Keratinocyte (primary cell): Measurements from ENCODE around the gene SFMBT2.

Experiments used
- CTCF ChIP-seq, 3 experiments: IDR thresholded peaks in 1 of 3; conservative IDR thresholded peaks in 1 of 3; optimal IDR thresholded peaks in 1 of 3; 2 replicates in 2 of 3; 3 replicates in 1 of 3; pipeline versions ENCODE3 to v1.5.1; 2011; ENCODE audit warnings: low read length in 3 of 3, mild to moderate bottlenecking in 3 of 3, moderate library complexity in 2 of 3, control low read depth in 1 of 3, inconsistent platforms in 1 of 3; ENCODE audit not compliant: insufficient read depth in 2 of 3; ENCODE audit errors: extremely low read depth in 1 of 3
- EZH2 ChIP-seq: IDR thresholded peaks from one replicate; pipeline ENCODE4 v1.6.1; 2012; ENCODE audit warnings: inconsistent platforms, mild to moderate bottlenecking, low read length, moderate library complexity

- TF ChIP-seq CTCF (optimal IDR thresholded peaks at IDR 0.05 in 1 of 3, IDR thresholded peaks at IDR 0.05 in 1 of 3, conservative IDR thresholded peaks at IDR 0.05 in 1 of 3; ENCODE audit: extremely low read depth in 1 of 3, insufficient read depth in 2 of 3, low read length in 3 of 3) (no peak), EZH2 (no peak)
Observed at GRCh38 chr10:7243139-7243538, 167.7 kb downstream of the SFMBT2 start.
